Endodermal cell (in vitro differentiated cells): ENCODE data around the gene TXNDC11. TPM values are rescaled to one million over a fixed set of nuclear protein-coding genes. Genes with fewer than 3 reads are reported as not detected.
A peak's percentile ranks its signal among the peaks of the same experiment; 100 is the strongest.

Experiments
- DNase-seq: peaks from one replicate; pipeline ENCODE4 v3.0.0-alpha.2; 2017
- H3K27ac ChIP-seq: 2 replicates; pipeline ENCODE4 v1.5.1; 2013; ENCODE audit warnings: mild to moderate bottlenecking, low read depth, low read length, moderate library complexity
- H3K27me3 ChIP-seq: 2 replicates; pipeline ENCODE4 v1.6.1; 2013; ENCODE audit warnings: mild to moderate bottlenecking, low read length, moderate library complexity; ENCODE audit not compliant: insufficient read depth, control insufficient read depth, poor library complexity, severe bottlenecking
- H3K36me3 ChIP-seq: 2 replicates; pipeline ENCODE4 v1.7.0; 2013; ENCODE audit warnings: mild to moderate bottlenecking, low read length, moderate library complexity; ENCODE audit not compliant: control insufficient read depth, insufficient read depth
- H3K4me1 ChIP-seq: one replicate; pipeline ENCODE4 v1.7.0; 2013; ENCODE audit warnings: low read length; ENCODE audit not compliant: control insufficient read depth, insufficient read depth
- H3K4me3 ChIP-seq: 2 replicates; pipeline ENCODE4 v1.5.1; 2013; ENCODE audit warnings: mild to moderate bottlenecking, low read length, moderate library complexity
- H3K9ac ChIP-seq: 2 replicates; pipeline ENCODE4 v1.6.1; 2013; ENCODE audit warnings: mild to moderate bottlenecking, low read length, moderate library complexity; ENCODE audit not compliant: poor library complexity, severe bottlenecking; ENCODE audit errors: extremely low read depth
- H3K9me3 ChIP-seq: 2 replicates; pipeline ENCODE4 v1.6.1; 2013; ENCODE audit warnings: mild to moderate bottlenecking, low read length, moderate library complexity; ENCODE audit not compliant: control insufficient read depth
- H3K27ac Mint-ChIP-seq: 2 replicates; pipeline ENCODE4 v1.8.0; 2020; ENCODE audit warnings: mixed read lengths
- H3K27me3 Mint-ChIP-seq: 2 replicates; pipeline ENCODE4 v1.8.0; 2021; ENCODE audit warnings: mild to moderate bottlenecking, mixed read lengths; ENCODE audit not compliant: insufficient read depth
- H3K36me3 Mint-ChIP-seq: 2 replicates; pipeline ENCODE4 v1.8.0; 2020; ENCODE audit warnings: low read depth, mixed read lengths
- H3K4me1 Mint-ChIP-seq: 2 replicates; pipeline ENCODE4 v1.8.0; 2020; ENCODE audit warnings: mixed read lengths
- H3K4me3 Mint-ChIP-seq: 2 replicates; pipeline ENCODE4 v1.8.0; 2020; ENCODE audit warnings: mild to moderate bottlenecking, moderate library complexity, mixed read lengths
- H3K9me3 Mint-ChIP-seq: 2 replicates; pipeline ENCODE4 v1.8.0; 2020; ENCODE audit warnings: mild to moderate bottlenecking, mixed read lengths
- CTCF ChIP-seq: fragments of 200-600 bp; sonication (generic); conservative IDR thresholded peaks from 2 replicates; pipeline ENCODE4 v1.5.0; 2021; ENCODE audit warnings: antibody characterized with exemption, mild to moderate bottlenecking
- WGBS, 2 experiments: methylation state at CpG; one replicate each; pipeline versions ENCODE4 v1.1.5 to v1.1.7; 2013; ENCODE audit warnings: missing lambda C conversion rate in 2 of 2, mixed read lengths in 1 of 2; ENCODE audit not compliant: insufficient coverage in 1 of 2, insufficient read length in 1 of 2; 5-methylcytosine and 5-hydroxymethylcytosine counted together
- total RNA-seq, 2 donors: library from RNA; stranded (reverse); fragmentation: NEBNext Ultra II Directional in 1 of 2; extraction: Animal tissue kit (Norgen Biotek cat#: 25700) in 1 of 2; gene quantifications; 2 replicates in 1 of 2; 3 replicates in 1 of 2; pipeline ENCODE4 v1.2.1, GENCODE V29; 2021

TXNDC11 gene
- total RNA-seq, 2 donors from 2014 or later, result 16.4 to 20.8 TPM

GRCh38 chr16:11731222-11731621 lies 11.4 kb downstream of the TXNDC11 start:
- Histone ChIP-seq H3K27me3 (no peaks in the 10 kb centered on the region), H3K4me3 (no peak overlapping the region), H3K9me3 (no peaks in the 10 kb centered on the region), H3K36me3 (peaks cover 88% of the 10 kb centered on the region), H3K27ac (no peak overlapping the region), H3K4me1 (peaks cover 5% of the 10 kb centered on the region), H3K9ac (no peak overlapping the region)
- H3K9me3 Mint-ChIP-seq, result no peaks in the 10 kb centered on the region
- peaks cover 61% of the 10 kb centered on the region for H3K36me3 Mint-ChIP-seq
- WGBS, 2 experiments, result 89% methylated on average over 1 of the region's 3 CpGs; no CpG with 5 or more reads in 1 of the 2 experiments
- peaks cover 4% of the 10 kb centered on the region for H3K4me1 Mint-ChIP-seq
- DNase-seq, result no peak
- no peak overlapping the region for H3K27ac Mint-ChIP-seq
- no peaks in the 10 kb centered on the region for H3K27me3 Mint-ChIP-seq
- no peak for TF ChIP-seq CTCF
- no peak overlapping the region for H3K4me3 Mint-ChIP-seq

- Histone ChIP-seq H3K27me3 (no peaks in the 10 kb centered on the region), H3K36me3 (peaks cover 87% of the 10 kb centered on the region), H3K9ac (no peak overlapping the region), H3K27ac (no peak overlapping the region), H3K9me3 (no peaks in the 10 kb centered on the region), H3K4me1 (no peaks in the 10 kb centered on the region), H3K4me3 (no peak overlapping the region)
- DNase-seq, result peak; percentile 19
- Mint-ChIP-seq H3K9me3 (no peaks in the 10 kb centered on the region), H3K27ac (peak overlapping the region; percentile 62), H3K27me3 (no peaks in the 10 kb centered on the region), H3K36me3 (peaks cover 59% of the 10 kb centered on the region), H3K4me1 (no peaks in the 10 kb centered on the region), H3K4me3 (no peak overlapping the region)
- TF ChIP-seq CTCF, result no peak
- 94 to 95% methylated on average over 2 to 3 of the region's 3 CpGs for WGBS, 2 experiments
Measured at GRCh38 chr16:11729787-11730186, 12.9 kb downstream of the TXNDC11 start.

GRCh38 chr16:11727796-11728543 lies 14.7 kb downstream of the TXNDC11 start:
- no peak overlapping the region for H3K4me3 Mint-ChIP-seq
- WGBS, 2 experiments, result 94 to 100% methylated on average over 3 to 4 of the region's 4 CpGs

More at GRCh38 chr16:11727796-11728543, 14.7 kb downstream of the TXNDC11 start:
- H3K4me3 ChIP-seq, result no peak overlapping the region
- no peaks in the 10 kb centered on the region for H3K27me3 Mint-ChIP-seq
- H3K9ac ChIP-seq, result no peak overlapping the region
- peaks cover 84% of the 10 kb centered on the region for H3K36me3 ChIP-seq
- H3K4me1 ChIP-seq, result no peaks in the 10 kb centered on the region
- DNase-seq, result no peak
- TF ChIP-seq CTCF, result no peak
- H3K36me3 Mint-ChIP-seq, result peaks cover 60% of the 10 kb centered on the region
- no peaks in the 10 kb centered on the region for H3K4me1 Mint-ChIP-seq
- H3K27me3 ChIP-seq, result no peaks in the 10 kb centered on the region
- H3K27ac Mint-ChIP-seq, result no peak overlapping the region
- H3K9me3 Mint-ChIP-seq, result no peaks in the 10 kb centered on the region
- no peak overlapping the region for H3K27ac ChIP-seq
- H3K9me3 ChIP-seq, result no peaks in the 10 kb centered on the region
